ENCODE measurements around the gene TMEM91.

The TMEM91 gene

DNA sequence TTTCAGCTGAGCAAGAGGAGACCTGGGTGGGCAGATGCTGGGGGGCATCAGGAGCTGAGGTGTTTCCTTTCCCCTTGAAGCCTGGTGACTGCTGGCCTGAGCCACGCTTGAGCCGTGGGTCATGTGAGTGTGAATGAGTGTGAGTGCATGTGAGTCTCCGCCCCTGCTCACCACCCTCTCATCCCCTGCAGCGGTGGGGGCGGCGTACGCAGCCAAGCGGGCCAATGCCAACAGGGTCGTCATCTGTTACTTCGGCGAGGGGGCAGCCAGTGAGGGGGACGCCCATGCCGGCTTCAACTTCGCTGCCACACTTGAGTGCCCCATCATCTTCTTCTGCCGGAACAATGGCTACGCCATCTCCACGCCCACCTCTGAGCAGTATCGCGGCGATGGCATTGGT is 45.6 kb downstream of the TMEM91 start:
- TF ChIP-seq, protein P1, sequence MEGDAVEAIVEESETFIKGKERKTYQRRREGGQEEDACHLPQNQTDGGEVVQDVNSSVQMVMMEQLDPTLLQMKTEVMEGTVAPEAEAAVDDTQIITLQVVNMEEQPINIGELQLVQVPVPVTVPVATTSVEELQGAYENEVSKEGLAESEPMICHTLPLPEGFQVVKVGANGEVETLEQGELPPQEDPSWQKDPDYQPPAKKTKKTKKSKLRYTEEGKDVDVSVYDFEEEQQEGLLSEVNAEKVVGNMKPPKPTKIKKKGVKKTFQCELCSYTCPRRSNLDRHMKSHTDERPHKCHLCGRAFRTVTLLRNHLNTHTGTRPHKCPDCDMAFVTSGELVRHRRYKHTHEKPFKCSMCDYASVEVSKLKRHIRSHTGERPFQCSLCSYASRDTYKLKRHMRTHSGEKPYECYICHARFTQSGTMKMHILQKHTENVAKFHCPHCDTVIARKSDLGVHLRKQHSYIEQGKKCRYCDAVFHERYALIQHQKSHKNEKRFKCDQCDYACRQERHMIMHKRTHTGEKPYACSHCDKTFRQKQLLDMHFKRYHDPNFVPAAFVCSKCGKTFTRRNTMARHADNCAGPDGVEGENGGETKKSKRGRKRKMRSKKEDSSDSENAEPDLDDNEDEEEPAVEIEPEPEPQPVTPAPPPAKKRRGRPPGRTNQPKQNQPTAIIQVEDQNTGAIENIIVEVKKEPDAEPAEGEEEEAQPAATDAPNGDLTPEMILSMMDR (IDR thresholded peaks at IDR 0.05; ENCODE audit: low read depth, low read length): no peak
- no peak for DNase-seq (ENCODE audit: low read depth, low spot score)
- in situ Hi-C loops (cut with HindIII; ENCODE audit: low sequenced_read_pairs): no loop called here
- no peak overlapping the region for H3K4me3 ChIP-seq (ENCODE audit: low read depth, low read length)

DNA sequence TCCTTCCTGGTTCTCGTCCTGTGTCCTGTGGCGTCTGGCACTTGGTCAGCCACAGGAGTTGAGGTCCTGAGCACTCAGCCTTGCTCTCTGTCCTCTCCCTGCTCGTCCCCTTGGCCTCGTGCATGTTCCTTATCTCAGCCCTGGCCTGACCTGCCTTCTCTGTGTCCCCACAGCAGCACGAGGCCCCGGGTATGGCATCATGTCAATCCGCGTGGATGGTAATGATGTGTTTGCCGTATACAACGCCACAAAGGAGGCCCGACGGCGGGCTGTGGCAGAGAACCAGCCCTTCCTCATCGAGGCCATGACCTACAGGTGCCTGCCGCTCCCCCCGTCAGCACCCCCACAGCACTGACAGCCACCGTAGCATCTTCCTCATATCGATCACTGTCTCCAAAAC is 46.1 kb downstream of the TMEM91 start:
- TF ChIP-seq, protein P1 (IDR thresholded peaks at IDR 0.05; ENCODE audit: low read depth, low read length): no peak
- no peak overlapping the region for H3K4me3 ChIP-seq (ENCODE audit: low read depth, low read length)
- no peak for DNase-seq (ENCODE audit: low read depth, low spot score)
- in situ Hi-C loops (cut with HindIII; ENCODE audit: low sequenced_read_pairs): no loop called here

DNA sequence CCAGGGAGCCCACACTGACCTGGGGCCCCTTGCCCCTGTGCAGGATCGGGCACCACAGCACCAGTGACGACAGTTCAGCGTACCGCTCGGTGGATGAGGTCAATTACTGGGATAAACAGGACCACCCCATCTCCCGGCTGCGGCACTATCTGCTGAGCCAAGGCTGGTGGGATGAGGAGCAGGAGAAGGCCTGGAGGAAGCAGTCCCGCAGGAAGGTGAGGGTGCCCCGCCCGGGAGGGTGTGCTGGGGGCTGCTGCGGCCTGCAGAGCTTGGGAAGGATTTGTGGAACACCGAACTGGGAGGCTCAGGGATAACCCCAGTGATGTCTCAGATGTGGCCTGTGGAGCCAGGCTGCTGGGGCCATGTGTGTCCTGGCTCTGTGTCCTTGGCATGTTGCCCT is 46.6 kb downstream of the TMEM91 start:
- in situ Hi-C loops (cut with HindIII; ENCODE audit: low sequenced_read_pairs): no loop called here
- DNase-seq (ENCODE audit: low read depth, low spot score): no peak
- H3K4me3 ChIP-seq (ENCODE audit: low read depth, low read length): no peak overlapping the region
- TF ChIP-seq, protein P1 (IDR thresholded peaks at IDR 0.05; ENCODE audit: low read depth, low read length): no peak

DNA sequence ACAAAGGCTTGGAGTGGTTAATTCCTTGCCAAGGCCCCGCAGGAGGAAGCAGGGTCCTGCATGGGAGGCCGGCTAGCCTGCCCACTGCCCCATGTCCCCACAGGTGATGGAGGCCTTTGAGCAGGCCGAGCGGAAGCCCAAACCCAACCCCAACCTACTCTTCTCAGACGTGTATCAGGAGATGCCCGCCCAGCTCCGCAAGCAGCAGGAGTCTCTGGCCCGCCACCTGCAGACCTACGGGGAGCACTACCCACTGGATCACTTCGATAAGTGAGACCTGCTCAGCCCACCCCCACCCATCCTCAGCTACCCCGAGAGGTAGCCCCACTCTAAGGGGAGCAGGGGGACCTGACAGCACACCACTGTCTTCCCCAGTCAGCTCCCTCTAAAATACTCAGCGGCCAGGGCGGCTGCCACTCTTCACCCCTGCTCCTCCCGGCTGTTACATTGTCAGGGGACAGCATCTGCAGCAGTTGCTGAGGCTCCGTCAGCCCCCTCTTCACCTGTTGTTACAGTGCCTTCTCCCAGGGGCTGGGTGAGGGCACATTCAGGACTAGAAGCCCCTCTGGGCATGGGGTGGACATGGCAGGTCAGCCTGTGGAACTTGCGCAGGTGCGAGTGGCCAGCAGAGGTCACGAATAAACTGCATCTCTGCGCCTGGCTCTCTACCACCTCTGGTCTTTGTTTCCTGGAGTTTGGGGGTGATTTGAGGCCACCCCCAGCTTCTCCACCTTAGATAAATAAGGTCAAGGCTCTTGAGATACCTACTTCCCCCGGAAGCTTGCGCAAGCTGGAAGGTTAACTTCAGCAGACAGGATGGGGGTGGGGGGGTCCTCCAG is 48.2 kb downstream of the TMEM91 start:
- H3K4me3 ChIP-seq (ENCODE audit: low read depth, low read length): no peak overlapping the region
- DNase-seq (ENCODE audit: low read depth, low spot score): no peak
- in situ Hi-C loops (cut with HindIII; ENCODE audit: low sequenced_read_pairs): no loop called here
- TF ChIP-seq, protein P1 (IDR thresholded peaks at IDR 0.05; ENCODE audit: low read depth, low read length): no peak

DNA sequence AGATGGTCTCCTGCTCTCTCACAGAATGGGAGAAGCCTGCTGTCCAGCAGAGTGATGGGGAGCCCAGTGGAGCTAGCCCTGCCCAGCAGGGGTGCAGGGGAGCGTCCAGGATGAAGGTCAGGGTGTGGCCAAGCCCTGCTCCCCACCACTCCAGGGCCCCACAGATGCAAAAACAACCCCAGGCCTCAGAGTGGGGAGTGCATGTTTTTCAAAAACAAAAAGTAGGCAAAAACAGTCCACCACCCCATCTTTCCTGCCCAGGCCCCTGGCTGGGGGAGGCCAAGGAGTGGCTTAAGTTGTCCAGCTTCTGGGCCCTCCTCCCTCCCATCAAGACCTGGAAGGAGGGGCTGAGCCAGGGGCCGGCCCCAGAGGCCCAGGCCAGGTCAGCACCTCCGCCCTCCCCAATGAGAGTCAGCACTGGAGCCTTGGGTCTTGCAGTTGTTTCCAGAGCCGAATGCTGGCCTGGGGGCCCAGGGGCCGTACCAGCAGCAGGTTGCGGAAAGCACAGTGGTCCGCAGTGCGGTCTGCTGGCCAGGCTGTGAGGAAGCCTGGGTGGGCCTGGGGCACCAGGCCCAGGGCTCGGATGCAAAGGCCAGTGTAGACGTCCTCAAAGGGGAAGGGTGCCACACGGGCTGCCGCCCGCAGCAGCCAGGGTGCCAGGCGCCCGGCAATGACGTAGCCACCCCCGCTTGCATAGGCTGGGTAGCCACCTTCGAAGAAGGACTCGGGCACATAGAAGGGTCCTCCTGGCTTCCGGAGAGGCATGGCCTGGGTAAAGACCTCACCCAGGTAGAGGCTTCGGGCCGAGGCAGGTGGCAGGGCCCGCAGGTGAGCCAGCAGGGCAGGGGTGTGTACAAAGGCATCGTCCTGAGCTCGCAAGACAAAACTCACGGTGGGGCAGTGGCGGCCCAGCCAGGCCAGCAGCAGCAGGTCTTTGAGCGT is 49.1 kb downstream of the TMEM91 start:
- no peak for DNase-seq (ENCODE audit: low read depth, low spot score)
- in situ Hi-C loops (cut with HindIII; ENCODE audit: low sequenced_read_pairs): no loop called here
- no peak overlapping the region for H3K4me3 ChIP-seq (ENCODE audit: low read depth, low read length)
- TF ChIP-seq, protein P1 (IDR thresholded peaks at IDR 0.05; ENCODE audit: low read depth, low read length): no peak

DNA sequence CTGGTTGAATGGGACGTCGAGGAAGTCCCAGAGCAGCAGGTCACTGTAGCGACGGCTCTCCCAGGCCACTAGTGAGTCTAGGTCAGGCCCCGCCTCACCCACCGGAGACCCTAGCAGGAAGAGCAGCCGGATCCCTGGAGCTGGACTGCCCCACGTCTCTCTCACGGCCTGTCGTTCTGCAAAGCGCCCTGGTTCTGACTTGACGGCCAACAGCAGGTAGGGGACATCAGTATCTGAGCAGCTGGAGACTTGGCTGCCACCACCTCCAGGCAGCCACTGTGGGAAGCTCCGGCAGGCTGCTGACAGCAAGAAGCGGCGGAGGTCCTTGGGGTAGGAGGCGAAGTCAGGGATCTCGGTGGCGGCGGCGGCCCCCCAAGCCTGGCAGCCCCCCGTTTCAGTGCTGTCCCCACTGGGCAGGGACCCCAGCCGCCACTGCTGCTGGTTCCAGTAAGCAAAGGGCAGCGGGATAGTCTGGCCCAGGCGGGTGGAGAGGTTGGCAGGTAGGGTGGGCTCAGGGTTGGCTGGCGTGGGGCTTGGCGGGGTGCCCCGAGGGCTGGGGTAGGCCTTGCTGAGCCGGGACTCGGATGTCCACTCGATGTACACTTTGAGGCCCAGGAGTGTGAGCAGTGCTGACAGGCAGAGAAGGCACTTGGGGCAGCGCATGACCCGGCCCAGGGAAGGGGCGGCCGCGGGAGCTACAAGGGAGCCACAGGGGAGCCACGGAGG is 49.9 kb downstream of the TMEM91 start:
- TF ChIP-seq, protein P1 (IDR thresholded peaks at IDR 0.05; ENCODE audit: low read depth, low read length): no peak
- DNase-seq (ENCODE audit: low read depth, low spot score): no peak
- peak overlapping the region; percentile 40 for H3K4me3 ChIP-seq (ENCODE audit: low read depth, low read length)
- in situ Hi-C loops (cut with HindIII; ENCODE audit: low sequenced_read_pairs): no loop called here
